HG03442 (cell line): Measurements from ENCODE around the gene ZKSCAN5.
"Not testable (repeated sequence)": the region's sequence is repeated elsewhere in the genome, so short reads cannot be mapped to it uniquely, and the experiment has no call there.

ENCODE experiments used
- ATAC-seq: cut with Tn5 transposase; IDR thresholded peaks from one replicate; pipeline ENCODE4 v1.9.1; 2021; ENCODE audit warnings: mild to moderate bottlenecking, moderate library complexity; ENCODE audit not compliant: unreplicated experiment

The ZKSCAN5 gene

DNA sequence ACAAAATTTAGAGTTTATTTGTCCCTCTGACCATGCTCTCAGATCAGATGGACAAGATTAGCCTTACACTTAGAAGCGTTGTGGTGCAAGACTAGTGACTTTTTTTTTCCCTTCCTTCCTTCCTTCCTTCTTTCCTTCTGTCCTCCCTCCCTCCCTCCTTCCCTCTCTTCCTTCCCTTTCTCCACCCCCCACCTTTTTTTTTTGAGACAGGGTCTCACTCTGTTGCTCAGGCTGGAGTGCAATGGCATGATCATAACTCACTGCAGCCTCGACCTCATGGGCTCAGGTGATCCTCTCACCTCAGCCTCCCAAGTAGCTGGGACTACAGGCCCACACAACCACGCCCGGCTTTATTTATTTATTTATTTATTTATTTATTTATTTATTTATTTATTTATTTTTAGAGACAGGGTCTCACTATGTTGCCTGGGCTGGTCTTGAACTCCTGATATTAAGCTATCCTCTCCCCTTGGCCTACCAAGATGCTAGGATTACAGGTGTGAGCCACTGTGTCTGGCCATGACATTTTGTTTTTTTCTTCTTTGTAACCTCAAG lies 76.4 kb downstream of the ZKSCAN5 start:
- ATAC-seq, result not testable (repeated sequence)
